Erythroblast (primary cell): Measurements from ENCODE around the gene KDSR.

ENCODE experiments used
- DNase-seq, 2 experiments: peaks; one replicate each; lab custom pipeline; 2025; lab: John Stamatoyannopoulos, UW
- GATA1 ChIP-seq: IDR thresholded peaks from 2 replicates; pipeline ENCODE4 v1.6.1; 2011; ENCODE audit warnings: low read depth, mild to moderate bottlenecking, control low read depth, low read length, moderate library complexity
- POLR2A ChIP-seq: IDR thresholded peaks from 2 replicates; pipeline ENCODE4 v1.6.1; 2011; ENCODE audit warnings: mild to moderate bottlenecking, low read length

KDSR gene

GRCh38 chr18:63367053-63367953, at the start of gene KDSR:
Gene KDSR (minus strand): TSS chr18:63367206. CDS start chr18:63367118, 88 bp downstream.
- peak; percentile 95 to 96 for DNase-seq
- TF ChIP-seq POLR2A: peak; percentile 78
- TF ChIP-seq GATA1: no peak

- no peak for TF ChIP-seq GATA1
- TF ChIP-seq POLR2A: no peak
- DNase-seq: no peak
Measured at GRCh38 chr18:63412953-63413352, 45.9 kb upstream of the KDSR start.

GRCh38 chr18:63410792-63411191, 43.8 kb upstream of the KDSR start:
- TF ChIP-seq POLR2A: no peak
- no peak for TF ChIP-seq GATA1
- DNase-seq: peak in 1 of 2 experiments; percentile 17

- no peak for DNase-seq
- TF ChIP-seq GATA1: no peak
- no peak for TF ChIP-seq POLR2A
Measured at GRCh38 chr18:63409301-63409700, 42.3 kb upstream of the KDSR start.

GRCh38 chr18:63407734-63408133, 40.7 kb upstream of the KDSR start:
- DNase-seq: no peak
- TF ChIP-seq GATA1: no peak
- TF ChIP-seq POLR2A: no peak

- TF ChIP-seq GATA1: no peak
- TF ChIP-seq POLR2A: no peak
- no peak for DNase-seq
Measured at GRCh38 chr18:63405986-63406385, 39.0 kb upstream of the KDSR start.

- no peak for TF ChIP-seq GATA1
- no peak for TF ChIP-seq POLR2A
- no peak for DNase-seq
Measured at GRCh38 chr18:63402246-63403162, 35.5 kb upstream of the KDSR start.

GRCh38 chr18:63399300-63399699, 32.3 kb upstream of the KDSR start:
- DNase-seq: no peak
- TF ChIP-seq POLR2A (no peak), GATA1 (no peak)

- TF ChIP-seq GATA1 (no peak), POLR2A (no peak)
- no peak for DNase-seq
Measured at GRCh38 chr18:63397349-63397748, 30.3 kb upstream of the KDSR start.

GRCh38 chr18:63395503-63395902, 28.5 kb upstream of the KDSR start:
- TF ChIP-seq POLR2A (no peak), GATA1 (no peak)
- peak in 1 of 2 experiments; percentile 54 for DNase-seq

- TF ChIP-seq POLR2A: no peak
- TF ChIP-seq GATA1: no peak
- no peak for DNase-seq
Measured at GRCh38 chr18:63394954-63395353, 27.9 kb upstream of the KDSR start.

- DNase-seq: no peak
- no peak for TF ChIP-seq POLR2A
- no peak for TF ChIP-seq GATA1
Measured at GRCh38 chr18:63387861-63388260, 20.9 kb upstream of the KDSR start.

- DNase-seq: no peak
Measured at GRCh38 chr18:63382843-63383242, 15.8 kb upstream of the KDSR start.

GRCh38 chr18:63379639-63379962, 12.6 kb upstream of the KDSR start:
- TF ChIP-seq POLR2A: no peak
- TF ChIP-seq GATA1: no peak
- DNase-seq: no peak

More at GRCh38 chr18:63382843-63383242, 15.8 kb upstream of the KDSR start:
- TF ChIP-seq GATA1: no peak
- TF ChIP-seq POLR2A: no peak
